ENCODE results near the gene FOXO3.

- TF ChIP-seq CTCF (IDR thresholded peaks at IDR 0.05; ENCODE audit: extremely low read depth in 1 of 2, insufficient read depth in 1 of 2, low read depth in 1 of 2, low read length in 2 of 2) = no peak
- no peak for TF ChIP-seq POLR2AphosphoS5 (IDR thresholded peaks at IDR 0.05; ENCODE audit: insufficient read depth, low read depth, low read length)
- TF ChIP-seq EZH2 (IDR thresholded peaks at IDR 0.05; ENCODE audit: borderline replicate concordance, low read depth, low read length, severe bottlenecking) = no peak
- TF ChIP-seq POLR2A (IDR thresholded peaks at IDR 0.05; ENCODE audit: low read depth, low read length) = no peak
- TF ChIP-seq JUN (IDR thresholded peaks at IDR 0.05; ENCODE audit: borderline replicate concordance, insufficient read depth, insufficient read length, low read depth) = no peak
- no peak for TF ChIP-seq MAX (IDR thresholded peaks at IDR 0.05; ENCODE audit: insufficient read depth, insufficient read length)
- no peak for TF ChIP-seq MYC (IDR thresholded peaks at IDR 0.05; ENCODE audit: low read depth, low read length)
Measured at GRCh38 chr6:108654465-108655106, 93.9 kb downstream of the FOXO3 start.
